ENCODE measurements around the gene MACROH2A2.

MACROH2A2 gene

DNA sequence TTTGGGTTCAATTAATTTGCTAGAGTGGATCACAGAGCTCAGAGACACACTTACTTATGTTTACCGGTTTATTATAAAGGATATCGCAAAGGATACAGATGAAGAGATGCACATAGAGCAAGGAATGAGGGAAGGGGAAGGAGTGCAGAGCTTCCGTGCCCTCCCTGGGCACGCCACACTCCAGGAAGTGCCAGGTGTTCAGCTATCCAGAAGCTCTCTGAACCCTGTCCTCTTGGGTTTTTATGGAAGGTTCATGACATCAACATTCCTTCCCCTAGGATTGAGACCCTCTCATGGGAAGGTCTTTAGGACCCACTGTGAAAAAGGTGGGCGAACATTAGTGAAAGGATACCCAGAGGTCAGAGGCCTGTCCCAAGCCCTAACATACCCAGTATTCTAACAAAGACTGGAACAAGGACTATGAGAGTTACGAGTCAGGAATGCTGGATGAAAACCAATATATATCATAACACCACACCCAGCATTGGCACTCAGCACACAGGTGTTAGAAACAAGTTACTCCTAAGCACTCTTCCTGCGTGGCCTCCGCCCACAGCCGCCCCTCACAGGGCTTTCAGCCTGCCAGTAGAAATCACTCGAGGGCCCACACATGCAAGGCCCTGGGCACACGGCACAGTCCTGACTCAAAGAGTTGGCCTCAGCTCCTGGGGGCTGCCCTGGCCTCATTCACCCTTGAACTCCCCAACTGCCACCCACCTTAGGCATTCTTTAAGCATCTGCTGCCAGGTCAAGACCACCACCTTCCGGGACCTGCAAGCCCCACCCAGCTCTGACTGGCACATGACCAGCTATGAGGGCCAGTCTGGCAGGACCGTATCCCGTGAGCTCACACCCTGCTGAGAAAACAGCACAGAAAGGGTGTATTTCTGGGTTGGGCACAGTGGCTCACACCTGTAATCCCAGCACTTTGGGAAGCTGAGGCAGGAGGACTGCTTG lies 85.6 kb downstream of the MACROH2A2 start:
- Histone ChIP-seq H4K20me1 (ENCODE audit: insufficient read depth, low read length) (no peaks in the 10 kb centered on the region), H2AFZ (ENCODE audit: low read depth, low read length) (no peak overlapping the region), H3K27ac (ENCODE audit: low read length) (no peak overlapping the region), H3K4me1 (ENCODE audit: low read length) (peaks cover 2% of the 10 kb centered on the region), H3K9me3 (ENCODE audit: insufficient read depth, low read length) (no peaks in the 10 kb centered on the region), H3K4me3 (ENCODE audit: low read length) (no peak overlapping the region), H3K27me3 (ENCODE audit: low read depth, low read length) (no peaks in the 10 kb centered on the region), H3K79me2 (ENCODE audit: low read length) (no peaks in the 10 kb centered on the region), H3K36me3 (replicated peaks; ENCODE audit: low read depth, low read length) (no peaks in the 10 kb centered on the region), H3K4me2 (ENCODE audit: low read length) (no peak overlapping the region), H3K9ac (ENCODE audit: low read length) (no peak overlapping the region)
- TF ChIP-seq, protein P1, sequence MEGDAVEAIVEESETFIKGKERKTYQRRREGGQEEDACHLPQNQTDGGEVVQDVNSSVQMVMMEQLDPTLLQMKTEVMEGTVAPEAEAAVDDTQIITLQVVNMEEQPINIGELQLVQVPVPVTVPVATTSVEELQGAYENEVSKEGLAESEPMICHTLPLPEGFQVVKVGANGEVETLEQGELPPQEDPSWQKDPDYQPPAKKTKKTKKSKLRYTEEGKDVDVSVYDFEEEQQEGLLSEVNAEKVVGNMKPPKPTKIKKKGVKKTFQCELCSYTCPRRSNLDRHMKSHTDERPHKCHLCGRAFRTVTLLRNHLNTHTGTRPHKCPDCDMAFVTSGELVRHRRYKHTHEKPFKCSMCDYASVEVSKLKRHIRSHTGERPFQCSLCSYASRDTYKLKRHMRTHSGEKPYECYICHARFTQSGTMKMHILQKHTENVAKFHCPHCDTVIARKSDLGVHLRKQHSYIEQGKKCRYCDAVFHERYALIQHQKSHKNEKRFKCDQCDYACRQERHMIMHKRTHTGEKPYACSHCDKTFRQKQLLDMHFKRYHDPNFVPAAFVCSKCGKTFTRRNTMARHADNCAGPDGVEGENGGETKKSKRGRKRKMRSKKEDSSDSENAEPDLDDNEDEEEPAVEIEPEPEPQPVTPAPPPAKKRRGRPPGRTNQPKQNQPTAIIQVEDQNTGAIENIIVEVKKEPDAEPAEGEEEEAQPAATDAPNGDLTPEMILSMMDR (IDR thresholded peaks at IDR 0.05; ENCODE audit: low read depth, low read length) = no peak
- no peak for TF ChIP-seq EZH2phosphoT487 (IDR thresholded peaks at IDR 0.05; ENCODE audit: low read depth)

DNA sequence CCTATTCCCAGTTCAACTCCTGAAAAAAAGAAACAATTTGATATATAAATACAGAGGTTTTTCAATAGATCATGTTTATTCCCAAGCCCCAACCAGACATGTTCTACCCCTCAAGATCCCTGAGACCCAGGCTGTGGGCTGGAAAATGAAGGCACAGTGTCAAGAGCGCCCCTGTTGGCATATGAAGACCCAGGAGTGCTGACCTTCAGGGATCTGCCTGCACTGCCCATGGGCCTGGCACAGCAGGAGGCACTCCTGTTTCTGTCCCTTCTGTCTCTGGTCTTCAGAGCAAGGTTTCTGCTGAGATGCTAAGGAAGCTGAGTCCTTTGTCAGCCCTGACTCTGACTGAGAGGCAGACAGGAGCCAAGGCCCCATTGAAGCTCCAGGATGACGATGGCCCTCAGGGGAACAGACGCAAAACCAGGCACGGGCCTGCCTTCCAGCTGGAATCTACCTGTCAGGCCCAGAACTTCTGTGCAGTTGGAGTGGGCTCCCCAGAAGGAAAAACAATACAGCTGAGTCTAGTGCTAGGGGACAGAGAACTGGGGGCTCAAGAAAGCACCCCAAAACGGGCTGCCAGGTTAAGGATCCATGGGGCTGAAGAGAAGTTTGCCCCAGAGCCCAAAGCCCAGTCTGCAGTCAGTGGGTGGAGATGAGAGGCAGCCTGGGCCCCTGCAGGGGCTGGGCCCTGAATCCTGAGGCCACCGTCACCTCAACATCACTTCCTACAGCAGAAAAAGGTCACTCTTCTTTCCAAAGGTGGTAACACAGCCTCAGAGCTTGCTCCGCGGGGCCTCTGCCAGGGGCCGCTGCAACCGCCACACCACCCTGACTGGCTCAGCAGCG lies 86.7 kb downstream of the MACROH2A2 start:
- Histone ChIP-seq H3K79me2 (ENCODE audit: low read length) (peaks cover 2% of the 10 kb centered on the region; the same call in 1 of the 2 replicates), H3K4me2 (ENCODE audit: low read length) (no peak overlapping the region), H3K4me1 (ENCODE audit: low read length) (no peaks in the 10 kb centered on the region), H3K36me3 (replicated peaks; ENCODE audit: low read depth, low read length) (no peaks in the 10 kb centered on the region), H3K9me3 (ENCODE audit: insufficient read depth, low read length) (no peaks in the 10 kb centered on the region), H3K9ac (ENCODE audit: low read length) (no peak overlapping the region), H3K27me3 (ENCODE audit: low read depth, low read length) (no peaks in the 10 kb centered on the region), H4K20me1 (ENCODE audit: insufficient read depth, low read length) (no peaks in the 10 kb centered on the region), H3K27ac (ENCODE audit: low read length) (no peak overlapping the region), H3K4me3 (ENCODE audit: low read length) (no peak overlapping the region), H2AFZ (ENCODE audit: low read depth, low read length) (no peak overlapping the region)
- TF ChIP-seq EZH2phosphoT487 (IDR thresholded peaks at IDR 0.05; ENCODE audit: low read depth) = no peak
- TF ChIP-seq, protein P1 (IDR thresholded peaks at IDR 0.05; ENCODE audit: low read depth, low read length) = no peak

DNA sequence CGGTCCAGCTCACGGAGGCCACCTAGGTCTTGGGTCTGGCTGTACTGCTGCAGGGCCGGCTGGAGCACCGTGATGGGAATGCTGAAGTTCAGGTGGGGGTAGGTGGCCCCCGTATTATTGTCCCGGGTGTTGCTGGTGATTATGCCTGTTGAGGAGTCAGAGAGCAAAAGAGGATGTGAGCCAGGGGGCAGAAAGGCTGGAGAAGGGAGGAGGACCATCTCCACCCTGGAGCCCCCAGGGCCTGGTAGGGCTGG lies 87.3 kb downstream of the MACROH2A2 start:
- no peaks in the 10 kb centered on the region for H3K36me3 ChIP-seq (replicated peaks; ENCODE audit: low read depth, low read length)
- no peaks in the 10 kb centered on the region for H4K20me1 ChIP-seq (ENCODE audit: insufficient read depth, low read length)
- no peak overlapping the region for H3K4me2 ChIP-seq (ENCODE audit: low read length)
- TF ChIP-seq, protein P1 (IDR thresholded peaks at IDR 0.05; ENCODE audit: low read depth, low read length) = no peak
- no peak for TF ChIP-seq EZH2phosphoT487 (IDR thresholded peaks at IDR 0.05; ENCODE audit: low read depth)
- no peak overlapping the region for H3K9ac ChIP-seq (ENCODE audit: low read length)
- no peaks in the 10 kb centered on the region for H3K9me3 ChIP-seq (ENCODE audit: insufficient read depth, low read length)
- H3K4me1 ChIP-seq (ENCODE audit: low read length) = peaks cover 3% of the 10 kb centered on the region; the same call in 1 of the 2 replicates
- peaks cover 8% of the 10 kb centered on the region for H3K79me2 ChIP-seq (ENCODE audit: low read length)
- H3K27me3 ChIP-seq (ENCODE audit: low read depth, low read length) = no peaks in the 10 kb centered on the region
- H2AFZ ChIP-seq (ENCODE audit: low read depth, low read length) = no peak overlapping the region
- H3K27ac ChIP-seq (ENCODE audit: low read length) = no peak overlapping the region
- H3K4me3 ChIP-seq (ENCODE audit: low read length) = no peak overlapping the region

DNA sequence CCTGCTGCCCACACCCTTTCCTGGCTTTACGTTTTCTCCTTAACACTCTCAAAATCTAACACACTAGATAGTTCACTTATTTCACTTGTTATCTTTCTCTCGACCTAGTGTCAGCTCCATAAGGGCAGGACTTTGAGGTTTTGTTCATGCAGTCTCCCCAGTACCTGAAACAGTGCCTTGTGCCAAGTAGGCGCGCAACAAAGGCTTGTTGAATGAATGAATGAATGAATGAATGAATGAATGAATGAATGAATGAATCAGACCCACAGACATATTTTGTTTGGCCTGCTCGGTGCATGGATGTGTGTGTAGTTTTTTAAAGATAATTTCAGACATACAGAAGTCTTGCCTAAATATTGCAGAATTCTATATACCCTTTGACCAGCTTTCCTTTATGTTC lies 87.7 kb downstream of the MACROH2A2 start:
- Histone ChIP-seq H3K9ac (ENCODE audit: low read length) (no peak overlapping the region), H2AFZ (ENCODE audit: low read depth, low read length) (no peak overlapping the region), H3K27ac (ENCODE audit: low read length) (no peak overlapping the region), H4K20me1 (ENCODE audit: insufficient read depth, low read length) (no peaks in the 10 kb centered on the region), H3K4me3 (ENCODE audit: low read length) (no peak overlapping the region), H3K79me2 (ENCODE audit: low read length) (peaks cover 11% of the 10 kb centered on the region), H3K36me3 (replicated peaks; ENCODE audit: low read depth, low read length) (no peaks in the 10 kb centered on the region), H3K9me3 (ENCODE audit: insufficient read depth, low read length) (no peaks in the 10 kb centered on the region), H3K27me3 (ENCODE audit: low read depth, low read length) (no peaks in the 10 kb centered on the region), H3K4me1 (ENCODE audit: low read length) (peaks cover 5% of the 10 kb centered on the region; the same call in 1 of the 2 replicates), H3K4me2 (ENCODE audit: low read length) (no peak overlapping the region)
- TF ChIP-seq, protein P1 (IDR thresholded peaks at IDR 0.05; ENCODE audit: low read depth, low read length) = no peak
- no peak for TF ChIP-seq EZH2phosphoT487 (IDR thresholded peaks at IDR 0.05; ENCODE audit: low read depth)

Data from OCI-LY3 (cell line).